H1 (cell line): ENCODE measurements around the gene CASK.

ENCODE experiments used
- RNF2 ChIP-seq: fragments of 200-900, 300-1000 bp; sonication (generic); IDR thresholded peaks from 2 replicates; pipeline ENCODE4 v1.7.1; 2016; ENCODE audit warnings: borderline replicate concordance, low read depth, mild to moderate bottlenecking, antibody characterized with exemption, low read length; ENCODE audit not compliant: poor library complexity, severe bottlenecking; ENCODE audit errors: missing control alignments
- SIN3A ChIP-seq, 2 experiments: IDR thresholded peaks in 1 of 2; conservative IDR thresholded peaks in 1 of 2; 2 replicates each; pipeline ENCODE4 v1.6.1; 2011 to 2012; ENCODE audit warnings: low read length in 2 of 2, improper control_type of control experiment in 1 of 2, low read depth in 1 of 2, mild to moderate bottlenecking in 1 of 2

DNA sequence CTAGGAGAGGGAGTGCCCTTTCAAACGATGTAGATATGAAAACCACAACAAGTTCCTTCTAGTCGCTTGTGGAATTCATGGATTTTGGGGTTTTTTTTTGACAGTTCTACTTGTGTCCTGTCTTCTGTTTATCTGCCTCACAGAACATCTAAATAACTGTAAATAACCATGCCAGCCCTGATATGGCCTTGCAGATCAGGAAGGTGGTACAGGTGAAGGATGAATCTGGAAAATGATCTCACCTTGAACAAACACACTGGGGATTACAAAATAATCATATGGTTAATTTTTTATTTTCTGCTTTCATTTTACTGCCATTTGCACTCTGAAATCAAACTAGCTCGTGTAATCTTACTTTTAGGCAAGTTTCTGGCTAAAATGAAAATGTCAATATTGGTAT, 162.2 kb downstream of the CASK start:
- TF ChIP-seq RNF2, result no peak
- no peak for TF ChIP-seq SIN3A (conservative IDR thresholded peaks at IDR 0.05 in 1 of 2, IDR thresholded peaks at IDR 0.05 in 1 of 2; ENCODE audit: low read depth in 1 of 2, low read length in 2 of 2)
